Right kidney (tissue), 1 donor: ENCODE results near the gene MAPKAPK2.

ENCODE experiments used
- DNase-seq: peaks from one replicate; pipeline ENCODE4 v3.0.0-alpha.2; 2016

The MAPKAPK2 gene

DNA sequence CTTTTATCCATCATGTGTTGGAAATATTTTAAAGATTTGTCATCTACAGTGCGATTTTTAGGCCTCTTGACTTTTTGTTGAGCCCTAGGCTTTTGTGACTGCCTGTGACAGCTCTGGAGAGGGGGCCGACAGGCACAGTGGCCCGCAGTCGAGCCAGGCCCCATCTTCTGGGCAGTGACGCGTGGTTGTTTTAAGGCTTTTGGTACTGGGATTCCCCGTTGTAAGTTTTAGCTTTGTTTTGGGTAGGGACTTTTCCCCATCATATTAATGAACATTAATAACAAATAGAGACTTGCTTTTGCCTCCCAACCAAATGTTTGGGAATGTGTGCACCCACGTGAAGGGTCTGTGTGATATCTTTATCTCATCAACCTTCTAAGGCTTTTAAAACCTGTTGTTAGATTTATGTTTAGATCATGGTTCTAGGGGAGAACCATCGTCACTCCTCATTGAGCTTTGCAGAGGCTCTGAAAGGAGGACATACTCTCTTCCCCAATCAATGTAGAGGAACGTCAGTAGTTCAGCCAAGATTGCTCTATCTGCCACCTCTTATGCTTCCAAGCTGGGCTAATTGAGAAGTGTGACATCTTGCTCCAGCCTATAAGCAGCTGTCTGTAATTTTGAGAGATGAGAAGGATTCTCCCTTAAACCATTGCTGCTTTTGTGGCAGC is 34.6 kb downstream of the MAPKAPK2 start:
- DNase-seq = no peak

DNA sequence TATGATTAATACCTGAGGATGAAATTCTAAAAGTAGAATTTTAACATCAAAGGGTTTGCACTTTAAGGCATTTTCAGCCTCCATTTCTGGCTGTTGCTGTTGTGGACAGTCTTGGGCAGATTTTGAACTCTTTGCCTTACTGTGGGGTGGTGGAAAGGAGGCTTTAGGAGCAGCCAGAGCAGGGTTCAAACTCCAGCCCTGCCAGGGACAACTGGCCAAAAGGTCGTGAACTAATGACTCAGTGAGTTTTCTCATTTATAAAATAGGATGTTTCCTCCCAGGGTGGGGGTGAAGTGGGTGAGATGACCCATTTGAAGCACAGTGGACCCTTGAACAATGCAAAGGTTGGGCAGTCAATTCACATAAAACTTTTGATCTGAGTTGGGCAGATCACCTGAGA is 36.7 kb downstream of the MAPKAPK2 start:
- DNase-seq = no peak

DNA sequence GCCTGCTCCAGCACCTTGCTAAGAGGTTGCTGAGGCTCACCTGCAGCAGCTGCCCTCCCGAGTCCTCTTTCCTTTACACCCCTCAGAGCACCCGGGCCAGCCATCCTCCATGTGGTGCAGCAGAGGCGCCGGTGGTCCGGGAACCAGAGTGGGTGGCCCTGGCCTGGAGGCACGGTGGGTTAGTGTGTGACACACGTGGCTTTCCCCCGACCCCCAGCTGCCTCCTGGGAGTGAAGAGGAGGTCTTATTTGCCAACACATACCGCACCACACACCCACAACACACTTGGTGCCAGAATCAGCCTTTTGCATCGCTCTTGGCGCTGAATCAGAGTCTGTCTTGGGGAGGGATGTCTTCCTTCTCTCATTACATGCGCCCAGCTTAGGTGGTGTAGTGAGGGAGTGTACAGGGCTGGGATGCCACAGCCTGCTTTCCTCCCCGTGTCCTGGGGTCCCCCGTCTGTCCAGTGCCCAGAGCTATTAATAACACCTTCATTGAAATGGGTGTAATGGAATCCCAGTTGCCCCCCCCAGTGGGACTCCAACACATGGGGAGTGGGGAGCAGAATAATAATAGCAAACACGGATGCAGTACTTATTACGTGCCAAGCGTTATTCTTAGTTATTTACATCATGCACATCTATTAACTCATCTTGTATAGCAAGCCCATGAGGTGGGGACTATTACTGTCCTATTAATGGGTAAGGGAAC is 38.2 kb downstream of the MAPKAPK2 start:
- no peak for DNase-seq

DNA sequence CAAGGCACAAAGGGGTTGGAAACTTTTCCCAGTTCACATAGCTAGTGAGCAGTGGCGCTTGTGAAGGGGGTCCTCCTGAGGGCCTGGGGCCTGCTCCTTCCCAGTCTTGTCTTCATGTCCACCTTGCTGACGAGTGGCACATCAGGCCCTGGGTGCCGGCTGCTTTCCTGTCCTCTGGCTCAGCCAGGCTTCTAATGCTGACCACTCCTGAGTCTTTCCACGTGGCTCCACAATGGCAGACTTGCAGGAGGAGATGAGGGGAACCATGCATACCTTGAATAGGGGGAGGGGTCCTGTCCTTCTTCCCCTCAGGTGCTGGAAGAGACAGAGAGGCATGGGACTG is 38.7 kb downstream of the MAPKAPK2 start:
- no peak for DNase-seq

DNA sequence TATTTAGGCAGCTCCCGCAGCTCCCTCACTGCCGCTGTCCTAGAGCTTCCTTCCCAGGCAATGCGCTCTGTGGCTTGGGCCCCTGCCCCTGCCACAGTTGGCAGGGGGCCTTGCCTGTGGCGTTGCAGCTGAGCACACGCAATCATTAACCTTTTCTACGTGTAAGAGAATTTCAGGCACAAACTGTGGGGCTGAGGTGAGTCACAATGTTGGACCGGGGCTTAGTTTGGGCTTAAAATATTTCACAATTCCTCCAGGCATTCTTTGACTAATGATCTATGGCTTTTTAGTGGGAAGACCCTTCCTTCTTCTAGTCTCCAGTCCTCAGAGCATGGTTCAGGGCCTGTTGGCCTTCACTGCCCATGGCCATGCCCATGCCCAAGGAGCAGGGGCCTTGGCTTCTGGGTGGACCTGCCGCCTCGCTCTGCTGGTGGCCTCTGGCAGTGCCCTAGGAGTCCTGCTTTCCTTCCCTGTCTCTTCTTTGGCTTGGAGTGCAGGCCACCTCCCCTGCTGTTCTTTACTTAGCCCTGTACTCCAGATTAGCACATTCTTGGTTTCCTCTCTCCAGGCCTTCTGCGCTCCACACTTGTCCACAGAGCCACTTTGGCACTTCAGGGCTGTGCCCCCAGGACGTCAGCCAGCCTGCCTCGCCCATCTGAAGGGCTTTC is 39.2 kb downstream of the MAPKAPK2 start:
- no peak for DNase-seq

DNA sequence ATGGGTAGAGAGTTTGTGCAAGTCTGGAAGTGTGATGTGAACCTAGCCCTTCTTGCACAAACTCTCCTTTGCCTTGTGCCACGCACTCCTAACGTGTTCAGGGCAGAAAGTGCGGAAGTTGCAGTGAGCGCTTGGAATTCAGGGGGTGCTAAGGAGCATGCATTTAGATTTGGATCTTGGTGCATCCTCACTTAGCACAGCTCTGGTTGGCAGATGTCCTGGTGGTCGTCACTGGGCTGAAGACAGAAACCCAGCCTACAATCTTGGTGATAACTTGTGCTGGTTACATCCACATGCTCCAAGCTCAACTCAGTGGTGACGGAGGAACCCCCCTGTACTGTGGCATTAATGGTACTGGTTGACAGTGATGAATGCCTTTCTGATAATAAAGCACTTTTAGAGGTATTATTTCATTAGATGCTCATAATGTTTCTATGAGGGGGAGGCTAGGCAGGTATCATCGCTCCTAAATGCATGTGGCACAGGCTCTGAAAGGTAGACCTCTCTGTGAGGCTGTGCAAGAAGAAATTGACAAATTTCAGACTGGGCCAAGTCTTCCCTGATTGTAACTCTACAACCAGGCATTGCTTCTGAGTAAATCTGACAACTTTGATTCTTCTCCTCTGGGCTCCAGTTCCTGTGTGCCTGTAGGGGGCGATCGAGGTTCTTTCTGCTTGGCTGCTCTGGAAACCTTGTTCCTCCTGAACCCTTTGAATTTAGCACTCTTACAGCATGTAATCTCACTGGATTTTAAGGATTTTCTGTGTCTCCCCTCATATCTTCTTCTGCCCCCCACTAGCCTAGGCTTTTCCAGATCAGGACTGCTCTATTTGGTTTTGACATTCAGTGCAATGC is 40.6 kb downstream of the MAPKAPK2 start:
- no peak for DNase-seq

DNA sequence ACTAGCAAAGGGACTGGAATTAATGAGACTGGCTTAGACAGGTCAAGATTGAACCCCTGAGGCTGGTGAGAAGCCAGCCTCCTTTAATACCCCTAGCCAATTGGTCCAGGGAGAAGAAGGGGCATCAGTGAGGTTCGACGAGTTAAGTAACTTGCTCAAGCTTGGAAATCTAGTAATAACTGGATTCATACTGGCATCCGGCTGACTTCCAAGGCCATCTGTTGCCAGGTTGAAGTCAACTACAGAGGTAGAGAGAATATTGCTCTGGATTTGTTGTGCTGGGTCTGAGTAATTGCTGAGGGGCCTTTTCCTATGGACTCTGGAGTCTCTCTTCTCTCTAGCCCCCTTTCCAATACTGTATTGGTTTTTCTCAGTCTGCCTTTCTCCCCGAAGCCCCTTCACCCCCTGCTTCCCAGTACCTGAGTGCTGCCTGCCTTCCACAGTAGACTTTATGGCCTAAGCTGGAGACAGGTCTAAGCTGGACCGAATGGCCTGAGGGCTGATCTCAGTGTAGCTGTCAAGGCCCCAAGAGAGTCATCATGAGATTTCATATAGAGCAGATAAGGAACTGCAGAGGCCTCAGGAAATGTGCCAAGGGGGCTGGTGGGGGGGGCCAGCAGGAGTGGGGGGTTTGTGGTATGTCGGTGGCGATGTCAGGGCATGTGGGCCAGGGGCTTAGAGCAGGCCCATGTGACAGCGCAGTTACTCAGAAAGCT is 43.4 kb downstream of the MAPKAPK2 start:
- DNase-seq = no peak

DNA sequence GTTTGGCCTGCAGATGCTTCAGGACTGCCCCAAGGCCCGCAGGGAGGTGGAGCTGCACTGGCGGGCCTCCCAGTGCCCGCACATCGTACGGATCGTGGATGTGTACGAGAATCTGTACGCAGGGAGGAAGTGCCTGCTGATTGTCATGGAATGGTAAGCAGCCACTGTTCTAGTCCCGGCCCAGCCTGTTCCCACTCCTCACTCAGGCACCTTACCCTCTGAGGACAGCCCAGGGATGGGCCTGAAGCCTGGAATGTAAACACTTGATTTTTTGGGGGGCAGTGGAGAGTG is 43.9 kb downstream of the MAPKAPK2 start:
- DNase-seq = no peak

DNA sequence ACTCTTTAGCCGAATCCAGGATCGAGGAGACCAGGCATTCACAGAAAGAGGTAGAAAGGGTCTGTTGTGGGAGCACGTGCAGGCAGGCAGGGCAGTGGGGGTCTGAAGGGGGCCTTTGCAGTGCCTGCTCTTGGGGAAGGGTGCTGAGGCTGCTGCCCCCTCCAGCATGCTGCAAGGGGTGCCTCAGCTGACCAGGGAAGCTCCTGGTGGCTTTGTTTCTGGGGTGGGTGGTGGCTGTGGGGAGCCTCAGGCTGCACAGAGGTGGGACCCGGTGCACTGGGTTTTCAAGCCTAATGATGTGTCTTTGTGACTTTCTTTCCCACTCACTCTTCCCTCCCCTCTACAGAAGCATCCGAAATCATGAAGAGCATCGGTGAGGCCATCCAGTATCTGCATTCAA is 44.3 kb downstream of the MAPKAPK2 start:
- DNase-seq = no peak

DNA sequence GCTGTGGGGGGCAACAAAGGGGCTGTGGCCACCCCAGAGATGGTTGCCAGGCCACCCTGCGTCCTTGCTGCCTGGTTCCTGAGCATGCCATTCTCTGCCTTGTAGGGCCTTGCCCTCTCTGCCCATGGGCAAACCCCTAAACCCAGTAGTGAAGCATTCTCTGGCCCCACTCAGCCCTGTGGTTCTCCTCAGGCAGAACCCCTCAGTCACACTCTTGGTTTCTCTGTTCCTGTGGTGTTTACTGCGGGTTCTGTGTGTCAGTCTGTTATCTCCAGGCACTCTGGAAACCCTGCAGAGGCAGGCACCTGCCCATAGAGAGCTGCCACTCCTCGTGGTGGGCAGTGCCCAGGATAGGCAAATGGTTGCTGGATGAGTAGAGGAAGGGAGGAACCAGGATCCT is 44.8 kb downstream of the MAPKAPK2 start:
- no peak for DNase-seq

DNA sequence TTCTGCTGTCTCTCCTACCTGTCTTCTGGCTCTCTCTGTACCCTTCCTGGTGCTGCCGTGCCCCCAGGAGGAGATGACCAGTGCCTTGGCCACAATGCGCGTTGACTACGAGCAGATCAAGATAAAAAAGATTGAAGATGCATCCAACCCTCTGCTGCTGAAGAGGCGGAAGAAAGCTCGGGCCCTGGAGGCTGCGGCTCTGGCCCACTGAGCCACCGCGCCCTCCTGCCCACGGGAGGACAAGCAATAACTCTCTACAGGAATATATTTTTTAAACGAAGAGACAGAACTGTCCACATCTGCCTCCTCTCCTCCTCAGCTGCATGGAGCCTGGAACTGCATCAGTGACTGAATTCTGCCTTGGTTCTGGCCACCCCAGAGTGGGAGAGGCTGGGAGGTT is 47.8 kb downstream of the MAPKAPK2 start:
- no peak for DNase-seq

DNA sequence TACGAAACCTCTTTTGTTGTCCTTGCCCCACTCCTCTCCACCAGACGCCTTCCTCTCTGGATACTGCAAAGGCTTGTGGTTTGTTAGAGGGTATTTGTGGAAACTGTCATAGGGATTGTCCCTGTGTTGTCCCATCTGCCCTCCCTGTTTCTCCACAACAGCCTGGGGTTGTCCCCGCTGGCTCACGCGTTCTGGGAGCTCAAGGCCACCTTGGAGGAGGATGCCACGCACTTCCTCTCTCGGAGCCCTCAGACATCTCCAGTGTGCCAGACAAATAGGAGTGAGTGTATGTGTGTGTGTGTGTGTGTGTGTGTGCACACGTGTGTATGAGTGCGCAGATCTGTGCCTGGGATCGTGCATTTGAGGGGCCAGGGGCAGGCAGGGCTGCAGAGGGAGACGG is 48.3 kb downstream of the MAPKAPK2 start:
- DNase-seq = no peak

DNA sequence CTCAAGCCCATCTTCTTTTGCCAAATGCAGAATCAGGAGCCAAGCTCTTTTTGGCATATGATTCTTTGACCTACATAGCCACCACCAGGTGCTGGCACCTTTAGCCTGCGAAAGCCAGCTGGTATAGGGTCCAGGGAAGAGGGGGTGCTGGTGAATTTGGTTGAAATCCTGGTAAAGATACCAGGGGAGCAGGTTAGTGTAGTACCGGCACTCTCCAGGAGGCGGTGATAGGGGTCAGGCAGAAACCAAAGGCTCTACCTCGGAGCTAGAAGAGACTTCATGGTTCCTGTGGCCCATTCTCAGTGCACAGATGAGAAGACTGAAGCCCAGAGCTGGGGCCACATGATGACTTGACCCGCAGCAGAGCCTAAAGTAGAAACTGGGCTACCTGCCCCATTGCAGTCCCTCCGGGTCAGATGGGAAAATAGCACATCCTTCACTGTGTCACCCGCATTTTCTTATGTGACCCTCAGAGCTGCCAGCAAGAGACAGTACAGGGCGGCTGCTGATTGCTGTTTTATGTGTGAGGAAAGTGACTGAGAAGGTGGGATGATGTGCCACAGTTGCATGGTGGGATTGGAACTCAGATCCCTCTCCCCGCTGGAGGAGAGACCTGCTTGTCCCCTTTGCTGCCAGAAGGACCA is 49.9 kb downstream of the MAPKAPK2 start:
- DNase-seq = peak; percentile 31

DNA sequence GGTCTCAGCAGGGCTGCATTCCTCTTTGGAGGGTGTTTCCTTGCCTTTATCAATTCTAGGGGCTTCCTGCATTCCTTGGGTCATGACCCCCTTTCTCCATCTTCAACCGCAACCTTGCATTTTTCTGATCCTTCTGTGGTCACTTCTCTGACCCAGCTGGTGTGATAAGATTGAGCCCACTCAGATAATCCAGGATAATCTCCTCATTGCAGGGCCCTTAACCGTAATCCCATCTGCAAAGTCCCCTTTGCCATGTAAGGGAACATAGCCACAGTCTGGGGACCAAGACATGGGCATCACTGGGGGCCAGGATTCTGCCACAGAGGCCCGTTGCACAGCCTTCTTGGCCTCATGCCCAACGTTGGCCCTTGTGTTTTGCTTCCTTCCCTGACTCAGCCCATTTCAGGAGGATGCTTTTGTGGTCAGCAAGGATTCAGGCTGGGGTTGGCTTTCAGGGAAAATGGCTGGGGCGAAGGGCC is 50.9 kb downstream of the MAPKAPK2 start:
- DNase-seq = no peak

DNA sequence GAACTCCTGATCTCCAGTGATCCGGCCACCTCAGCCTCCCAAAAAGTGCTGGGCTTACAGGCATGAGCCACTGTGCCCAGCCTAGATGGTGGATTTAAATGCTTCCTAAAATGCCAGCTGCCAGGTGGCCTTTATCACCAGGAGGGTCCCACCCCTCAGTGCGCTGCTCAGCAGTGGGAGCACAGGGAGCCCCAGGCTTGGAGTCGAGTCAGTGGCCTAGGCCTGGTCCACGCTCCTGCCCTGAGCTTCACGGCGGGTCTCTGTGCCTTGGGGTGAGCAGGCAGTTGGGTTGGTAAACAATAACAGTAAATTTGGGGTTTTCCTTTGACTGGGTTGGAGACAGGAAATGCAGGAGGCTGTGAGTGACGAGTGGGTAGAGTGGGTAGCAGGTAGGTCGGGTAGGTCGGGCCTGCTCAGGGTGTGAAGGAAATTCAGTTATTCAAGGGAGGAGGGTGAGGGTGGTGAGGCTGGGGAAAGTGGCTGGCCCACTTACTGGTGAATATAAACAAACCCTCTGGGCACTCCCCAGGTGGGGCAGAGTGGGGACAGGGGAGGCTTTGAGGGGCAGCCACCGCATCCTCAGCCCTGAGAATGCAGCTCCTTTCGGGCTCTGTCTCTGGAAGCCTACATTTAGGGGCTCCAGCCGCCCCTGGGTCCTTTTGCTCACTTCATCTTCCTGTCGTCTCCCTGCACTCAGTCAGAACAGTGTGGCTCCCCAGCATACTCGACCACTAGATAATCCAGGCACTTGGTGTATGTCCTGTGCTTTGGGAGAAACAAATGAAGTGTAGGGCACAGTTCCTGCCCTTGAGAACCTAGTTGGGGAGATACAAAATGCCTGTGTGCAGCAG is 52.4 kb downstream of the MAPKAPK2 start:
- no peak for DNase-seq

DNA sequence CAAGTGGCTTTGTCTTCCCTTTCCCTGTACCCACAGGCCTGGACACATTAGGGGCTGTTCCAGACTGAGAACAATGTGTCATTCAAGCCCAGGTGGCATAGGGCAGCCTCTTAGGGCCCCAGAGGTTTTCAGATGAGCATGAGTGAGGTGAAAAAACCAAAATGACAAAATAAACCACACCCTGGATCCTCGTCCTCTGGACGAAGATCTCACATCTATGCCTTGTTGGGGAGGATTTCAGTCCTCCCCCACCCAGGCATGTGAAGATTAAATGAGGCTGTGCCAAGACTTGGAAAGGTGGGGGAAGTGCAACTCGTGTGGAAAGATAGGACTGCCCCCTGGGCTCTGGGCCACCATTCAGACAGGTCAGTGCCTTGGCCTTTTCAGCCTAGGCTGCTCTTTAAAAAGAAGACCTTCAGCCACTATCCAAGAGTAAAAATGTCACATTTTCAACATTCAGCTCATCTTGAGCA is 53.1 kb downstream of the MAPKAPK2 start:
- DNase-seq = no peak

DNA sequence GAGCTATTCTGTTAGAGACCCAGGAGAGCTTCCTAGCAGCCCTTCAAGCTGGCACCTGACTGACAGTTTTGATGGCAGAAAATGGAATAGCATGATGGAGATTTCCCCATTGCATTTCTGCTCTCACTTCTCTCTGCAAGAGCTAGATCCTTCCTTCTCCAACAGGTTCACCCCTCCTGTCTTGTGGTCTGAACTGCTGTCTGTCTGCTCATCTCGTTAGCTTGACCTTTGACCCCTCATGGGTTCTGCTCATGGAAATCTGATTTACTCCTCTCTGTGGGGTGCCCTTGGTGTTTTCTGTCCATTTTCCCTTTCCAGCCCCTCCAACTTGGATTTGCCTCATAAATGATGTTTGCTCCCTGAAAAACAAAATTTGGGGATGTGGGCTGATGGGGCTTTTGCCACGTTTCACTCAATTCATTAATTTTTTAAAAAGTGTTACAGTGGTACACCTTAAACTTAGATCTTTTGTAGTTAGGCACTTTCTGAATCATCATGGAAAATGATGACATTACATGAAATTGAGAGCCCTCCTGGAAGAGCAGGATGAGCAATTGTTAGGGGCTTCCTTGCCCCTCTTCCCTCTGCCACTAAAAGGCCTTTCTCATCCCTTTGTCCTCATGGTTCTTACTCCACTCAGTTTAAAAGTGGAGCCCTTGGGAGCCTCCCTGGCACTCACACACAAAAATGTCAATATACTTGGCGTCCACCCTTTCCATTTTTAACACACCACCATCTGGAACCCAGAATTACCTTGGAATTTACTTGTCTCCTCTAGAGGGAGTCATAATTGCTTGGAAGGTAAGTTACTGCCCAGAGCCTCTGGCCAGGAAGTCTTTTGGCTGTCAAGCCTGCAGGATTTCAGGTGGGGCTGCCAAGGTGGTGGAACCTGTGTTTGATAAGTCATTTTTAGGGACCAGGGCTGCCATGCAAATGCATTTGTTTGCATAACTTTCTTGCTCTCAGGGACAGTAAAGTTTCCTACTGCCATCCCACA is 54.0 kb downstream of the MAPKAPK2 start:
- DNase-seq = no peak

DNA sequence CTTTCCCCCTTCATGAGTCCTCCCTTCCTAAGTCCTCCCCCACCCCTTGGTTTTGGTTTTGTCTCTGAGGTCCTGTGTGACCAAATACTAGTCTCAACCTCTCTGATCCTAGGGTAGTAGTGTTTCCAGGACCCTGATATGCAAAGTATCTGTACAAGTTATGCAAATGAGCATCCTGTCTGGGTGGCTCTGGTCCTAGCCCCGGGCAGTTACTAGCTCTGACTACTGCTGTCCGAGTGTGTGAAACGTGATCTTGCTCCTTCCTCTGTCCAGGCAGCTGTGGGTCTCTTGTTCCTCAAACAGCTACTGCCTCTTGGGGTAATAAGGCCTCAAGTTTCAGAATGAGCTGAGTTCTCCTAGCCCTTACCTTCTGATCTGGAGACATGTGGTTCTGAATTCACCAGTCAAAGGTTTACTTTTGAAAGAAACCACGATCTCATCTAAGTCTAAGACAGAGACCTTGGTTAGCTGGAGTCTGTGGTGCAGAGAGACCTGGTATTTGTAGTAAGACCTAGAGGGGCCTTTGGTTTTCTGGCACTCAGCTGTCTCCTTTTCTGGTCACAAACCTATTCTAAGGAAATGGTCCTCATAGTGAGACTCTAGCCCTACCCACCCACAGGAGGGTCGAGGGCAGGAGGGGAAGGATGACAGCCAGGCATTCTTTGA is 54.8 kb downstream of the MAPKAPK2 start:
- no peak for DNase-seq
